GM12878 (cell line): ENCODE results near the gene MAX. TPM values are rescaled to one million over a fixed set of nuclear protein-coding genes. Genes with fewer than 3 reads are reported as not detected.

Experiments used
- ATAC-seq: fragments of 200-7000 bp; cut with Tn5 transposase; 3 replicates; pipeline ENCODE4 v1.9.1; 2020; ENCODE audit warnings: mild to moderate bottlenecking, moderate library complexity
- BruUV-seq: library from RNA; stranded (reverse); fragments of 400-500 nt; replicated peaks from 2 replicates; lab custom pipeline; 2021; lab: Mats Ljungman, UMichigan
- CTCF ChIA-PET: fragments of 300-600 bp; sonication (Branson Sonifier 250); formaldehyde crosslinking; extraction: SDS; loops from one replicate; lab custom pipeline; 2021; ENCODE audit warnings: inconsistent platforms; lab: Yijun Ruan, JAX
- POLR2A ChIA-PET: fragments of 350-600 bp; formaldehyde crosslinking; extraction: SDS; loops from one replicate; lab custom pipeline; 2021; ENCODE audit warnings: inconsistent platforms; lab: Charles Lee
- RAD21 ChIA-PET: fragments of 300-600 bp; sonication (Branson Sonifier 250); formaldehyde crosslinking; loops from one replicate; lab custom pipeline; 2023; ENCODE audit warnings: antibody characterized with exemption; ENCODE audit not compliant: unreplicated experiment; lab: Charles Lee
- SMC1A ChIA-PET: fragments of 300-600 bp; sonication (Branson Sonifier 250); formaldehyde crosslinking; loops from one replicate; lab custom pipeline; 2023; ENCODE audit not compliant: unreplicated experiment, uncharacterized antibody; lab: Charles Lee
- DNase-seq: peaks from one replicate; pipeline ENCODE4 v3.0.0-alpha.2; 2011; ENCODE audit warnings: low read depth, low spot score
- FAIRE-seq: peaks from 3 replicates; lab custom pipeline; 2011; peaks lifted over from hg19 to GRCh38; lab: Jason Lieb, UNC
- H2AFZ ChIP-seq: 2 replicates; pipeline ENCODE4 v1.6.0; 2011; ENCODE audit warnings: low read depth, low read length, control low read depth; ENCODE audit not compliant: control insufficient read depth
- H3K27ac ChIP-seq: 2 replicates; pipeline ENCODE4 v1.5.1; 2011; ENCODE audit warnings: control low read depth; ENCODE audit not compliant: control insufficient read depth, insufficient read depth
- H3K27me3 ChIP-seq, 2 experiments: replicated peaks in 1 of 2; 2 replicates each; pipeline versions ENCODE4 v1.6.0 to v1.6.1; 2011; ENCODE audit warnings: low read length in 1 of 2; ENCODE audit not compliant: control insufficient read depth in 2 of 2, insufficient read depth in 2 of 2
- H3K36me3 ChIP-seq, 2 experiments: 2 replicates each; pipeline ENCODE4 v1.5.1; 2011; ENCODE audit warnings: low read length in 1 of 2; ENCODE audit not compliant: control insufficient read depth in 2 of 2, insufficient read depth in 2 of 2
- H3K4me1 ChIP-seq: 2 replicates; pipeline ENCODE4 v1.6.1; 2011; ENCODE audit warnings: mild to moderate bottlenecking, low read length, moderate library complexity, mixed read lengths; ENCODE audit not compliant: control insufficient read depth, insufficient read depth
- H3K4me2 ChIP-seq: 2 replicates; pipeline ENCODE4 v1.6.0; 2011; ENCODE audit warnings: control low read depth; ENCODE audit not compliant: control insufficient read depth, insufficient read depth
- H3K4me3 ChIP-seq: fragments of 200-600 bp; sonication (generic); 2 replicates; pipeline ENCODE4 v1.5.1; 2016
- H3K79me2 ChIP-seq: 2 replicates; pipeline ENCODE4 v1.6.0; 2011; ENCODE audit warnings: low read length; ENCODE audit not compliant: control insufficient read depth, insufficient read depth
- H3K9ac ChIP-seq: 2 replicates; pipeline ENCODE4 v1.8.0; 2011; ENCODE audit warnings: low read length, control low read depth, mixed read lengths; ENCODE audit not compliant: control insufficient read depth, insufficient read depth
- H3K9me3 ChIP-seq: replicated peaks from 3 replicates; pipeline ENCODE4 v1.5.1; 2011; ENCODE audit warnings: mild to moderate bottlenecking, low read length; ENCODE audit not compliant: control insufficient read depth, insufficient read depth
- H4K20me1 ChIP-seq: 2 replicates; pipeline ENCODE4 v1.6.0; 2011; ENCODE audit not compliant: control insufficient read depth, insufficient read depth
- CEBPB ChIP-seq, 2 experiments: fragments of 150-350 bp in 1 of 2; IDR thresholded peaks; 2 replicates each; pipeline ENCODE4 v1.6.1; 2012 to 2014; ENCODE audit warnings: low read depth in 2 of 2, low read length in 2 of 2, borderline replicate concordance in 1 of 2, inconsistent platforms in 1 of 2
- JUNB ChIP-seq: IDR thresholded peaks from 2 replicates; pipeline ENCODE4 v1.6.1; 2016; ENCODE audit warnings: antibody characterized with exemption, mild to moderate bottlenecking
- RUNX3 ChIP-seq: IDR thresholded peaks from 2 replicates; pipeline ENCODE4 v1.6.1; 2012; ENCODE audit warnings: low read length, inconsistent platforms
- ZBED1 ChIP-seq: IDR thresholded peaks from 2 replicates; pipeline ENCODE4 v1.6.1; 2016; ENCODE audit warnings: borderline replicate concordance
- WGBS: methylation state at CpG from one replicate; pipeline ENCODE4 v1.1.6; 2016; ENCODE audit warnings: low lambda C conversion rate; ENCODE audit not compliant: insufficient replicate concordance, insufficient coverage; ENCODE audit errors: missing lambda C conversion rate; 5-methylcytosine and 5-hydroxymethylcytosine counted together
- in situ Hi-C: fragments of 300-500 bp; cut with MboI; formaldehyde crosslinking; loops from 9 replicates; pipeline ENCODE4 v1.14.3; 2018; ENCODE audit warnings: mixed read lengths
- intact Hi-C: fragments of 100-400 bp; cut with micrococcal nuclease; formaldehyde crosslinking; loops from one replicate; pipeline ENCODE4 v1.14.2; 2022; ENCODE audit not compliant: unreplicated experiment
- polyA plus RNA-seq, 11 experiments: library from polyadenylated mRNA; depleted of rRNA in 4 of 11; unstranded in 6 of 11; stranded (reverse) in 5 of 11; fragments of >200 nt; fragmentation: Nextera tagmentation in 4 of 11; fragmentation: Illumina TruSeq in 1 of 11; extraction: Ambion mirVana in 4 of 11; extraction: Trizol in 1 of 11; gene quantifications; 1 replicate in 1 of 11; 2 replicates in 10 of 11; pipeline versions ENCODE4 v1.2.1 to v1.2.3, GENCODE V29; 2011 to 2016; ENCODE audit warnings: inconsistent platforms in 2 of 11, missing spikeins in 2 of 11, low read depth in 1 of 11
- total RNA-seq, 4 experiments: library from RNA; depleted of rRNA in 3 of 4; stranded (reverse); fragments of >200 nt in 3 of 4; fragmentation: Illumina TruSeq in 1 of 4; extraction: Trizol in 1 of 4; gene quantifications; 2 replicates each; pipeline versions ENCODE4 v1.2.1 to v1.2.3, GENCODE V29; 2013 to 2021

MAX gene
- total and polyA plus RNA-seq, 10 of the 15 experiments (the other 5 are each of a cell fraction or from before 2014, with no cell fraction given): 21.5 to 122 (median 67.5) TPM

DNA sequence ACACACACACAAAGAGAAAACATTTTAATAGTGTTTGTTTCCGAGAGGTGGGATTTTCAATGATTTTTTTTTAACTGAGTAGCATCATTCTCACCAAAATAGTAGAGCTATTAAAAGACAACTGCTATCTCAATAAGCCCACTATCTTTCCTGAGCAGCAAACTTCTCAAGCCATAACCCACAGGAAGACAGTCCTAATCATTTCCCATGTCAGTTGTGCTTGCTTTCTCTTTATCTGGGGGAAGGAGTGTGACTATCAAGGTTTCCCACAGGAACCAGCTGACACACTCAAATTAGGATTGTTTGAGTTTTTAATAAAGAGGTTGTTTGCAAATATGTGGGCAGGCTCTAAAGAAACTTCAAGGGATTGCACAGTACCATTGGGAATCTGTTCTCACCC is 4.9 kb upstream of the MAX start:
- SMC1A ChIA-PET: interaction anchor here (0.6 to 1.2 kb wide), 2 partner anchors 23 to 99 kb away, joined by 3 read pairs; no protein-coding TSS in a partner anchor
- no peaks in the 10 kb centered on the region; the same call in none of the 2 replicates for H3K4me1 ChIP-seq
- no peaks in the 10 kb centered on the region for H4K20me1 ChIP-seq
- intact Hi-C loops (no loop called here), in situ Hi-C loops (no loop called here)
- no peaks in the 10 kb centered on the region for H3K9me3 ChIP-seq
- RAD21 ChIA-PET: no interaction called here
- no TSS peak for BruUV-seq
- no peak overlapping the region for H3K9ac ChIP-seq
- H3K4me2 ChIP-seq: no peak overlapping the region
- H3K4me3 ChIP-seq: no peak overlapping the region
- TF ChIP-seq CEBPB (IDR thresholded peaks at IDR 0.05; ENCODE audit: borderline replicate concordance in 1 of 2, low read depth in 2 of 2, low read length in 2 of 2) (no peak), RUNX3 (0 out of 2 replicates have a peak, but pooled peaks have one; percentile 11)
- 0% methylated on average over 1 of the region's 1 CpG for WGBS
- DNase-seq (no peak), ATAC-seq (no peak), FAIRE-seq (no peak)
- H3K79me2 ChIP-seq: peaks cover 1% of the 10 kb centered on the region
- POLR2A ChIA-PET: interaction anchor here (0.6 kb wide), 2 partner anchors 10 to 54 kb away, joined by 3 read pairs; no protein-coding TSS in a partner anchor
- CTCF ChIA-PET: interaction anchor here (0.9 kb wide), 1 partner anchor 28 kb away, joined by 3 read pairs; no protein-coding TSS in a partner anchor
- no peaks in the 10 kb centered on the region for H3K27me3 ChIP-seq
- no peaks in the 10 kb centered on the region for H3K36me3 ChIP-seq
- no peak overlapping the region for H2AFZ ChIP-seq
- H3K27ac ChIP-seq: no peak overlapping the region

DNA sequence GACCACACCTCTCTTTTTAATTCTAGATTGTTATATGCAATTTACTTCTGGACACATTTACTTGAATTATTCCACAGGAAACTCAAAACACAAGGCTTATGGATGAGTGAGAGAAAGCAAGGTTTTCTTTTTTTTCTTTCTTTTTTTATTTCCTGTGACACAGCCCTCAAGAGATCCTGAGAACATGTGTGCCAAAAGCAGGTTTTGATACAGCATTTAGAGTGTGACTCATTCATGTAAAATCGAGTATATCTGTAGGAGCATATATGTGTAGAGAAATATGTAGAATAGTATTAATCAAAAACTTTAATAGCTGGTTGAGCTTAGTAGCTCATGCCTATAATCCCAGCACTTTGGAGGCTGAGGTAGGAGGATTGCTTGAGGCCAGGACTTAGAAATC is 4.4 kb upstream of the MAX start:
- CTCF ChIA-PET: interaction anchor here (0.9 kb wide), 1 partner anchor 28 kb away, joined by 3 read pairs; no protein-coding TSS in a partner anchor
- SMC1A ChIA-PET: interaction anchor here (1.2 kb wide), 1 partner anchor 23 kb away, joined by 3 read pairs; no protein-coding TSS in a partner anchor
- WGBS: 0% methylated on average over 1 of the region's 1 CpG

More for the DNA sequence above, 4.4 kb upstream of the MAX start:
- no peak overlapping the region for H2AFZ ChIP-seq
- no peak overlapping the region for H3K4me2 ChIP-seq
- no TSS peak for BruUV-seq
- intact Hi-C loops (no loop called here), in situ Hi-C loops (no loop called here)
- no peaks in the 10 kb centered on the region for H3K9me3 ChIP-seq
- no peak overlapping the region for H3K9ac ChIP-seq
- DNase-seq (no peak), ATAC-seq (no peak), FAIRE-seq (no peak)
- no peaks in the 10 kb centered on the region for H3K36me3 ChIP-seq
- no peak for TF ChIP-seq ZBED1
- TF ChIP-seq JUNB: 0 out of 2 replicates have a peak, but pooled peaks have one; percentile 14
- RAD21 ChIA-PET: interaction anchor here (0.9 kb wide), 1 partner anchor 14 kb away, joined by 3 read pairs; no protein-coding TSS in a partner anchor
- H3K27me3 ChIP-seq: no peaks in the 10 kb centered on the region
- H3K4me3 ChIP-seq: no peak overlapping the region
- peaks cover 6% of the 10 kb centered on the region for H3K79me2 ChIP-seq
- H3K27ac ChIP-seq: no peak overlapping the region
- no peaks in the 10 kb centered on the region; the same call in none of the 2 replicates for H3K4me1 ChIP-seq
- H4K20me1 ChIP-seq: no peaks in the 10 kb centered on the region
- POLR2A ChIA-PET: interaction anchor here (0.6 kb wide), 2 partner anchors 11 to 335 kb away, joined by 3 to 4 read pairs; no protein-coding TSS in a partner anchor
